HS-5 (cell line): ENCODE data around the gene HOXA3.

Experiments
- DNase-seq: peaks from one replicate; pipeline ENCODE4 v3.0.0-alpha.2; 2012; ENCODE audit warnings: low read depth

Gene HOXA3

DNA sequence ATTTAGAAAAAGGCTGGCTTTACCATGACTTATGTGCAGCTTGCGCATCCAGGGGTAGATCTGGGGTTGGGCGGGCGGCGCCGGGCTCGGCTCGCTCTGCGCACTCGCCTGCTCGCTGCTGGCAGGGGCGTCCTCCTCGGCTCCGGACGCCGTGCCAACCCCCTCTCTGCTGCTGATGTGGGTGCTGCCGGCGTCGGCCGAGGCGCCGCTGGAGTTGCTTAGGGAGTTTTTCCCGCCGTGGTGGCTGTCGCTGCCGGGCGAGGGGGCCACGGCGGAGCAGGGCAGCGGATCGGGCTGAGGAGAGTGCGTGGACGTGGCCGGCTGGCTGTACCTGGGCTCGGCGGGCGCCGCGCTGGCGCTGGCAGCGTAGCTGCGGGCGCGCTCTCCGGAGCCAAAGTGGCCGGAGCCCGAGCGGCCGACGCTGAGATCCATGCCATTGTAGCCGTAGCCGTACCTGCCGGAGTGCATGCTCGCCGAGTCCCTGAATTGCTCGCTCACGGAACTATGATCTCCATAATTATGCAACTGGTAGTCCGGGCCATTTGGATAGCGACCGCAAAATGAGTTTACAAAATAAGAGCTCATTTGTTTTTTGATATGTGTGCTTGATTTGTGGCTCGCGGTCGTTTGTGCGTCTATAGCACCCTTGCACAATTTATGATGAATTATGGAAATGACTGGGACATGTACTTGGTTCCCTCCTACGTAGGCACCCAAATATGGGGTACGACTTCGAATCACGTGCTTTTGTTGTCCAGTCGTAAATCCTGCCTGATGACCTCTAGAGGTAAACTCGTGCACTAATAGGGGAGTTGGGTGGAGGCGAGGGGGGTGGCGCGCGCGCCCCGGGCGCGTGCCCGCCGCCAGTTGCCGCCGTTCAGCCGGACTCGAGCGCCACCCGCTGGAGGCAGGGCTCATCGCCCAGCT lies 9.1 kb downstream of the HOXA3 start, which contains the start of gene HOXA5:
Gene HOXA5 (minus strand): TSS at position 659 of the 927 bp plus-strand sequence. CDS start 74 bp downstream, at position 585.
- DNase-seq, result no peak

DNA sequence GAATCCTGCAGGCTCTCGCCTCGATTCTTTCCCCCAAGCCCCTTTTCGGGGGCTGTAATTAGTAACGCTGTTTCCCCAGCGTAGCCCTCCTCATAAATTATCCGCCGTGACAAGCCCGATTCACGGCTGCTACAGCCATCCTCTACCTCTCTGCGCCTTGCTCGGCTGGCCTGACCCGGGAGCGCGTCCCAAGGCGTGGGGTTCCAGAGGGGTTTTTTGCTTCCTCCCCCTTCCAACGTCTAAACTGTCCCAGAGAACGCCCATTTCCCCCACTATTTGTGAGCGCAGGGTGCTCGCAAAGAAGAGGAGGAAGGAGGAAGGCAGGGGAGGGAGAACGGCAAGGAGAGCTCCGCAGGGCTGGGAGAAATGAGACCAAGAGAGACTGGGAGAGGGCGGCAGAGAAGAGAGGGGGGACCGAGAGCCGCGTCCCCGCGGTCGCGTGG lies 9.8 kb downstream of the HOXA3 start:
- no peak for DNase-seq

DNA sequence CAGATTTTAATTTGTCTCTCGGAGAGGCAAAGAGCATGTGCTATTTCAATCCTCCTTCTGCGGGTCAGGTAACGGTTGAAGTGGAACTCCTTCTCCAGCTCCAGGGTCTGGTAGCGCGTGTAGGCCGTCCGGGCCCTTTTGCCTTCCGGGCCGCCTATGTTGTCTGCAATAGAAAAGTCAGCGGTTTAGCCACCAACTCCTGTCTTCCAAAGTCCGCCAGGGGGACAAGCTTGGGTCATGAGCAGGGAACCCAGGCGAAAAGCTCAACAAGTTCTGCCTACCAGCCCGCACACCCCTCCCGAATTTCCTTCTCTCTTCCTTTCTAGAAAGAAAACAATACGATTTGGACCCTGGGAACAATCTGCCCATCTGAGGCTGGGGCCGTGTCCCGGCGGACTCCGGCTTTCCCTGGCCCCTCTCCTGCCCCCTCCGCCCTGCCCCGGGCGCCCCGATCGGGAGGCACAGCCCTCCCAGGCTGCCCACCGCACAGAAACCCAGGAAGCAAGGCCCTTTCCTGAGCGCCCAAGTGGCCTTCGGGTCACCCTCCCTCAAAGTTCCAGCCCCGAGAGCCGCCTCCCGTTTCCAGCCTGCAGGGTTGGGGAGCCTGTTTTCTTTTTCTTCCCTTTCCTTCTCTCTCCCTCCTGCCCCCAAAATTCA lies 10.3 kb downstream of the HOXA3 start:
- no peak for DNase-seq

DNA sequence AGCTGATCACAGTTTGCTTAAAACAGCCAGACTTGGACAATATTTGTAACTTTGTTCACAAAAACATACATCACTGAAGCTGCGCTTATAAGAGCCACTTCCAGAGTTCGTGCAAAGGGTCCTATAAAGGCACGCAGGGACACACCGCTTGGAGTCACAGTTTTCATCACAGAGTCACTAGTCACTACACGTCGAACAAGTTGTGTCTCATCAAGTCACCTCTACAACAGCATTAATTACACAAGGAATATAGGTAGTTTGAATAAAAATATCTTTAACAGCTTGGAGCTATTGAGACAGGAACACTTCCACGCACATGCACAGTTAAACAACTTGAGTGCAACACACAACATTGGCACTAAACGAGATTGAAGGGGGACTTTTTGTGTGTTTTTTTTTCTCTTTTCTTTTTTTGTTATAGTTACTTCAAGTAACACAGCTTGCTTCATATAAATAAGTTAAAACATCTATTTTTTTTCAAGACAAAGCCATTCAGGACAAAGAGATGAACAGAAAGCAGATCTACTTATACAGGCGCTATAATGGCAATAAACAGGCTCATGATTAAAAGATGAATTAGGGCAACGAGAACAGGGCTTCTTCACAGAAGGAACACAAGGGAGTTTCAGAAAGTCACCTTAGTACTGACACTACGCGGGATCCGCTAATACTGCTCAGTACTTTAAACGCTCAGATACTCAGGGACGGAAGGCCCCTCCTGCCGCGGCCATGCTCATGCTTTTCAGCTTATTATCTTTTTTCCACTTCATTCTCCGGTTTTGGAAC lies 11.1 kb downstream of the HOXA3 start:
- DNase-seq, result no peak

DNA sequence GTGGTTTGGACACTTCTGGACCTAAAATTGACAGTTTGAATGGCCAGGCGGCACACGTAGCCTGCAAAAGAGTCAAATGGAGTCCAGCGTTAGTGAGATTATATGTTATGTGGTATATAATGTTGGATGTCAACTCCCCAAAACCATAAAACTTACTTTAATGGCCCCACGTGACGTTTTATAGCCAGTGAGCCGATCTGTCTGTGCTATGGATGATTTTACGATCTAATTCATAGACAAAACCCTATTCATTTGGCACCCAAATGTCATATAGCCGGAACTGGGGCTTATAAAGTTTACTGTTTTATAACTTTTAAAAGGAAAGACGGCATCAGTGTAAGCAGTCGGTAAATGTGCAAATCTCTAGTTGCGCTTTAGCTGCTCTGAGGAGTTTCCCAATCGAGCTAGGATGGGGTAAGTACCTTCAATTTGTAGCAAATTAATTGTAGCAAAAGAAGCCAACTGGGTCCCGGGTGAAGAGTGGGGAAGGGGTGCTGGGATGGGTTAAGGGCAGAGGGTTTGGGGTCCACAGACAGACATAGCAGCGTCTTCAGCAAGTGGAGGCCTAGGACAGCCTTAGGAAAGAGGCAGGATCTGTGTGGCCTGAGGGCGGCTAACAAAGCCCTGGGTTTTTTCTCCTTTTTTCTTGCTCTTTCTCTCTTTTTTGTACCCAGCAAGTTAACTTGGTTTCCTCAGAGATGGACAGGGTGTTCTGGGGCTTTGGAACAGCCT lies 12.1 kb downstream of the HOXA3 start:
- no peak for DNase-seq

DNA sequence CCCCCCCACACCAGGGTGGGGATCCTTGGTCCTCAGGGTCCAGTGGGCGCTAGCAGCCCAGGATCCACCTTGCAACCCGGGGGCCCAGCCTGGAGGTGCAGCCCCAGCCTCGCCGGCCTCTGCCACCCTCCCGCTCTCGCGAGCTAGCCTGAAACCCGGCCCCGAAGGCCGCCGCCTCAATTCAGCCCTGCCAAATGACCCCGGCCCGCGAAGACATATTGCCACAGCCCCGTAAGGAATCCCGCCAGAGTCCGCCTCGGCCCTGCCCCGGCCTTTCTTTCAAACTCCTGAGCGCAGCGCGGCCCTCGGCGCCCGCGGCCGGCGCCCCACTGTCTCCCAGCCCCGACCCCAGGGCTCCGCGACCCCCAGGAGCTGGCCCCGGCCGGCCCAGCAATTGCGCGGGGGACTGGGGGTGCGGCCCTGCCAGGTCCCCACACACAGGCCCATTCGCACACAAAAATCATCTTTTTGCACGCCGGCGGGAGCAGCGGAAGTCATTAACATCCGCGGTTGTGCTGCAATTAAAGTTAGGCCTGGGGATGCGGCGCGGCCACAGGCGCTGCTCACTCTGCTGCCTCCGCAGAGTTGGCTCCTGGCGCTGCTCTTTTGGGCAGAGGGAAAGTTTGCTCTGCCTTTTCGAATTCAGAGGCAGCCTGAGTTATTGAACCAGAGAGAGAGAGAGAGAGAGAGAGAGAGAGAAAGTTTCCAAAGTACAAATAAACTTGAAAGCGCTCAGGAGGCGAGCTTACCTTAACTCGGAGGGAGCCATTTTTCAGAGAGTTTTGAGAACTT lies 12.9 kb downstream of the HOXA3 start:
- DNase-seq, result no peak

DNA sequence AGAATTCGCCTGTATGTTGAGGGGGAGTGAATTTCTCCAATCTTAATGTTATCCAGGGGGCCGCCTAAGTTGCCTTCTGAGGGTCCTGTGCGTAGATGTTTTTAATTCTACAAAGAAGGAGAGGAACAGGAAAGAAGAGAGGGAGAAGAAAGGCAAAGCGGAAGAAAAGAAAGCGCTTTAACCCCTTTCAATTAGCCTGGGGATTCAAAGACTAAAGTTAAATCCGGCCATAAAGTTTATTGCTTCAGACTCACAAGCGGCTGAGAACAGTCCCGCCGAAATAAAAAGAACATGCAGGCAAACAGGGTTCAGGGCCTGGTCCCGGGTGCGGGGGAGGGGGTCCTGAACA lies 13.4 kb downstream of the HOXA3 start:
- DNase-seq, result no peak

DNA sequence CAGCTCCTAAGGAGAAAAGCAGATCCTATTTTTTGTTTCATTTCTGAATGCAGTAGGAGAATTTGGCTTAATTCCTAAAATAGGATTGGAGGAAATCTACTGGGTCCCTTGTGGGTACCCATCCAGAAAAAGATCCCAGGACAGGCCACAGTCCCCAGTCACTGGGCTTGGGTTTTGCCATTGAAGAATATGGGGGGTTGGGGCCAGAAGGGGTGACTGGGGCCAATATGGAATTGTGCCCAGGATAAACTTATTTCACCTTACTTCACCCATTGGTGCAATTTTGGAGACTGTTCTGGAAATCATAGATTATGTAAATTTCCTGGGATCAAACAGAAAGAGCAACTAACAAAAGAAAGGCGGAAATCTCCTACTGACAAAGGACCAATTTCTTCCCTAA lies 13.9 kb downstream of the HOXA3 start:
- DNase-seq, result no peak

DNA sequence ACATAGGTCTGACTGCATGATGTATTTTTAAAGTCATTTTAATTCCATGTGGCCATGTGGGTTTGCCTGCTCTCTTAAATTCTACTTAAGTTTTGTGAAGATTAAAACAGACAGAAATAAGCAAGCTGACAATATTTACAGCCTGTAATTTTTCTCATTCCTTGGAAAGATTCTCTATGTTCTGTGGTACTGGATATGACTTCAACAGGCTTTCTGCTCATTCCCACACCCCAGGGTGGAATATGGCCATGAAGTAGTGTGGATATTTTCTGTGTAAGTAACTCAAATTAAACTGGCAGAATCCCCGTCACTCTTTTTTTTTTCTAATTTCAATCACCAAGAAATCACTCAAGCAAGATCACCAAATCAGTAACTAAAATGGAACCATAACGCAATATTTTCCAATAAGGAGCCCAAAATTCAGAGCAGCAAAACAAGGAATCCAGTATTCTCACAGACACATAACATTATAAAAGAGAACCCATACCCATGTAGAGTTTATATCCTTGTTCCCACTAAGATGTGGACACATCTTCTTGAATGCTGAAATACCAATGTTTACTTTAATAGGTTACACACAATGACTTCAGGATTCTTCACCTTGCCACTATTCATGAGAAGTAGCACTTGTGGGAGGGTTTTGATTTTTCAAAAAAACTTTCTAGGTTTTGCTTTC lies 14.6 kb downstream of the HOXA3 start:
- DNase-seq, result no peak

DNA sequence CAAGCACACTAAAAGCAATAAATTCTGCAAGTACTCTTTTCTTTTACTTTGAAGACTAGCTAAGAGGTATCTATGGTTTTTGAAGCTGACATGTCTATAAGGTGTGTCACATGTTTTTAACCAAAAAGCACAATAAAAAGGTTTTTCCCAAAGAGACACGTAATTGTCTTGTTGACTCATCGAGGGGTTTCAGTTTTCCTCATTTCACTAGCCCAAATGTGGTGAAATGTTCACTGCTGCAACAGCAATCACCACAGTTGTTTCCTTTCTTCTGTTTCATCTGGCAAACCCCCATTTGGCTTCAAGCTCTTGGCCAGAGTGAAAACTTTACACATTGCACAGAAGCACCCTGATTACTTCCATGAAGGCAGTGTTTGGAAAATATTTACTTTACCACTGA lies 18.0 kb downstream of the HOXA3 start:
- DNase-seq, result peak; percentile 92

DNA sequence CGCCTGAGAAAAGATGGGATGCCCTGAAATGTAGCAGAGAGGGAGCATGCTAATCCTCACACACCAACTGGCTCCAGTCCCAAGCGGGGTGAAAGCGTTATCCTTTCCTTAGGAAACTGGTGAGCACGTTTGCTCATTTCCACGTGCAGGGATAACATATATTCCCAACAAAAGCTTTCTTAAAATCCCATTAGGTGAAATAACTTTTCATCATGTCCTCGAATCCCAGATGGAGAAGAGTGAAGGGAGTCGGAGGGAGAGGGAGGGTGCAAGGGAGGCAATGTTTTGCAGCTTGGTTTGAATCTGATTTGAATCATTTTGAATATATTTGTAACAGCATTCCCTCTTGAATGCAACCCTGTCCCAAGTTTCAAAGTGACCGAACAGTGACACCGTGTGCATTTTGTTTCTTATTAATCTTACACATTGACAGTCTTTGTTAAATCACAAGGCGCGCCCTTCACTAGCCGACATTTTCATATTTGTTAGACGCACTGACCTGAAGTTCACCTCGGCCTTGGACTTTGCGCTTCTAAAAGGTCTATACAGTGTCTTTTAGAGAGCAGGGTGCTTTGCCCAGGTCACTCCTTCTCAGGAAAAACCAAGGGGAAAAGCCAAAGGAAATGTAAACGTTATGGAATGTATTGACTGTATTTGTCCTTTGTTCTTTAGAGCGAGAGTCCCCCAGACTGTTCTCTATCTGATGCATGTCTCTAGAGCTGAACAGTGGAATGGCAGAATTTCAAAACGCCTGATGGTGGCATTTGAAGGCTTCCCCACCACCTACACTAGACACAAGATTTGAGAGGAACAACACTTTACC lies 18.8 kb downstream of the HOXA3 start:
- no peak for DNase-seq

DNA sequence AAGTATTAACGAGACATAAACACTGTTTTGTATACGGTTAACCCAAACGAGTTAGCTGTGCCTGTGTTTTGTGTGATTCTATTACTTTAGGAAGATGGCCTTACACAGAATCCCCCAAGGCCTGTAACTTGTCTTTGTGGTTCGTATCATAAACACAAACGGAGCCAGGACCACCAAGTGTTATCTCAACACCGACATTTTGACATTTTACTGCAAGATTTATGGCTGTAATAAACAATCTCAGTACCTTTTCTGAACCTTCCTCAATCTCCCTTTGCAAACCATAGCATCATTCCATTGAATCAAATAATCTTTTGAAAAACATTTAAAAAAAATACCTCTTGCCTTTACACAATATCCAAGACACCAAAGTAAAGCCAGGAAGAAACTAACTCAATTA lies 19.4 kb downstream of the HOXA3 start:
- DNase-seq, result no peak

DNA sequence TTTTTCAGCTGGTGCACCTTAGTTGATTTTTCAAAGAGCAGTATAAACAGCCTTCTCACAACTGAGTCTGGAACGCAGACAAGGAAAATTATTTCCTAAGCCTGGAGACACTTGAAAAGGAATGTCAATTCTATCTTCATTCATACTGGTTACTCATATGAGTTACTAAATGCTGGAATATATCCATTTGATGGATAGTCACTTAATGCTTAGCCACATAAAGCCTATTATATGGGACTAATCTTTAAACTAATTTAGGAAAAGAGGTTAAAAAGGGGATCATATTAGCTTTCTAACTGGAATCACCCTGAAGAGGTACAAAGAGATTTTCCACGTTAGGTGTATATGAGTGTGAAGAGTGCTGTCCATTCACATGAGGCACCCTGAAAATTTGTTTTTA lies 20.2 kb downstream of the HOXA3 start:
- DNase-seq, result no peak

DNA sequence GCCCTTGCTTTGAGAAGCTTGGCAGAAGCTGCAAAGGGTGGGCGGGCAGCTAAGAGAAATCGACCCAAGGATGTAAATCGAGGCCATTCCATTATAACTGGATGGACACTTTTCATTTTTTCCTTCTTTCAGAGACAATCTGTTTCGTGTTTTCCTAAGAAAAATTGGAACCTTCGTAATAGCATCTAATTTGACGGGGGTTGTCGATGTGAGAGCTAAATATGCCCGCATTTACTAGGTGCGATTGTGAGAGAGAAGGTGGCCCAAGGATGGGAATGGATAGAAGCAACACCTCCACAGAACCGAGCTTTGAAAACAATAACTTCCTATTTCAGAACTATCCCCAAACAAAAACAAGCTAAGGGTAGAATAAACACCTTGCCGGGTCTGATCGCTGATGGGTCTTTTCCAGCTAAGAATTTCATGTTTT lies 21.0 kb downstream of the HOXA3 start:
- DNase-seq, result no peak

DNA sequence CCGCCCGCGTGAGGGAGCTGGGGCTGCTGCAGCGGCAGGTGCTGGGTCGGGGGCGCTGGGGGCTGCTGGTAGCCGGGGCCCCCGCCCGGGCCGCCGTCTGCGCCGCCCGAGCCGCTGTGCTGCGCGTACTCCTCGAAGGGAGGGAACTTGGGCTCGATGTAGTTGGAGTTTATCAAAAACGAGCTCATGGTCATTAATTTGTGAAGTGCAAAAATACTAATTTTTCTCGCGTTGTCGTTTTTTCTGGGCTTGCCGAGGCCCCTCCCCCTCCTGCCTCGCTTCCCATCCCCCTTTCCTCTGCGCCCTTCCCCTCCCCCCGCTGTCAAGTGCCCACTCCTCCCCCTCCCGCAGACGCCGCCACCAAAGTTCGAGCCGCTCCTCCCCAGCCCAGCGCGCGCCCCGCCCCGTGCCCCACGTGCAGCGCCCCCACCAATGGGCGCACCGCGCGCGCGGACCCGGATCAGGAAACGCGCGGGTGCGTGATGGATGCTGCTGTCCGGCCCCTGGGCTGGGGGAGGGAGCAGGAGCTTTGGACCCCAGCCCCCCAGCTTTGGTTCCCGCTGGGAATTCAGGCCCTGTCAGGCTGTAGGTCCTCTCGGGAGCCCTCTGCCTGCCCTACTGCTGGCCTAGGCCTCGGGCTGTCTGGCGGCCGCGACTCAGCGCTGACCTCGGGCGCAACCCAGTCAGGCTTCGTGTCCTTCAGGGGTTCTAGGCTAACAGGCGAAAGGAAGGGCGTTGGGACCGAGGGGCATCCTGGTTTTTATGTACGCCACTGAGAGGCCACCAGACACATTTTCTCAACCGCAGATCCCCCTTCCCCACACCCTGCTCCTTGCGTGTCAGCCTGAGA lies 21.6 kb downstream of the HOXA3 start, which contains the start of gene HOXA4:
Gene HOXA4 (minus strand): TSS at position 218 of the 850 bp plus-strand sequence. CDS start 24 bp downstream, at position 194.
- no peak for DNase-seq

DNA sequence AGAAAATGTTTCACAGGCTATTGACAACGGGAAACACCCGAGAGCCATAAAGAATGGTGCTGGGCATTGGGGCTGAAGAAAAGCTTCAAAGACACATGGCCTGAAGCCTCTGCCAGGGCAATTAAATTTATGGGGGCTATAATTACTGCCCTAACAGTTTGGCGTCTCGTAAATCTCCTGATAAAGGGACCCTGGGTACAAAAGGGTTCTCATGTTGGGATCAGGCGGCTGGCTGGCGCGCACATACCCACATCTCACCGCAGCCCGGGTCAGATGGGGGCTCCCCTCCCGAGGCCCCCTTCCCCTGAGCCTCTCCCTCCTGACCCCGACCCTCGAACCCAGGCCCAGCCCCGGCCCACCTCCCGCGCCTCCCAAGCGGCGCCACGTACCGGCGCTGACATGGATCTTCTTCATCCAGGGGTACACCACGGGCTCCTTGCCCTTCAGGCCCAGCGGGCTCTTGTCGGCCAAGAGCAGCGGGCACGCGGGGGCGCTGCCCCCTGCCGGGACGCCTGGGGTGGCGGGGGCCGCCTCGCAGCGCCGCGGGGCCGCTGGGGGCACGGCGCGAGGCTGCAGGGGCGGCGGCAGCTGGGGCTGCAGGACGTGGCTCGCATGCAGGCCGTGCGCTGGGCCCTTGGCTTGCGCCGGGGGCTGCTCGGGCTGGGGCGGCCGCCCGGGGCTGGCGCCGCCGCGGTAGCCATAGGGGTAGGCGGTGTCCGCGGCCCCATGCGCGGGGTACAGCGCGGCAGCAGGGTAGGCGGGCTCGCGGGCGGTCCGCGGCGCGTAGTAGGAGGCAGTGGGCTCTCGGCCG lies 22.4 kb downstream of the HOXA3 start:
- DNase-seq, result no peak
